GM18868 (cell line): ENCODE measurements around the gene ACTL7A.
"Not testable (repeated sequence)": the region's sequence is repeated elsewhere in the genome, so short reads cannot be mapped to it uniquely, and the experiment has no call there.

ENCODE experiments used
- ATAC-seq: cut with Tn5 transposase; IDR thresholded peaks from one replicate; pipeline ENCODE4 v1.9.1; 2021; ENCODE audit warnings: mild to moderate bottlenecking, moderate library complexity; ENCODE audit not compliant: unreplicated experiment

The ACTL7A gene

GRCh38 chr9:108861997-108862396 is at the start of gene ACTL7A:
TSS of gene ACTL7A (plus strand) at chr9:108862266. CDS start at chr9:108862323, 57 bp downstream.
- no peak for ATAC-seq

GRCh38 chr9:108812396-108813025 is 49.6 kb upstream of the ACTL7A start:
- ATAC-seq = no peak

- no peak for ATAC-seq
Measured at GRCh38 chr9:108813951-108814601, 48.0 kb upstream of the ACTL7A start.

GRCh38 chr9:108815156-108815555 is 46.9 kb upstream of the ACTL7A start:
- ATAC-seq = no peak

- no peak for ATAC-seq
Measured at GRCh38 chr9:108816037-108816436, 46.0 kb upstream of the ACTL7A start.

- ATAC-seq = no peak
Measured at GRCh38 chr9:108823829-108824228, 38.2 kb upstream of the ACTL7A start.

- no peak for ATAC-seq
Measured at GRCh38 chr9:108830272-108830671, 31.8 kb upstream of the ACTL7A start.

- ATAC-seq = no peak
Measured at GRCh38 chr9:108831496-108832178, 30.4 kb upstream of the ACTL7A start.

- ATAC-seq = no peak
Measured at GRCh38 chr9:108832179-108832500, 29.9 kb upstream of the ACTL7A start.

- ATAC-seq = no peak
Measured at GRCh38 chr9:108834959-108835665, 27.0 kb upstream of the ACTL7A start.

GRCh38 chr9:108835831-108836230 is 26.2 kb upstream of the ACTL7A start:
- ATAC-seq = no peak

GRCh38 chr9:108836319-108836718 is 25.7 kb upstream of the ACTL7A start:
- no peak for ATAC-seq

GRCh38 chr9:108836781-108837180 is 25.3 kb upstream of the ACTL7A start:
- no peak for ATAC-seq

GRCh38 chr9:108837530-108837929 is 24.5 kb upstream of the ACTL7A start:
- ATAC-seq = no peak

- ATAC-seq = no peak
Measured at GRCh38 chr9:108838017-108838416, 24.0 kb upstream of the ACTL7A start.

- not testable (repeated sequence) for ATAC-seq
Measured at GRCh38 chr9:108839561-108839960, 22.5 kb upstream of the ACTL7A start.

GRCh38 chr9:108842610-108843295 is 19.3 kb upstream of the ACTL7A start:
- ATAC-seq = peak; percentile 65

- ATAC-seq = no peak
Measured at GRCh38 chr9:108844391-108844790, 17.7 kb upstream of the ACTL7A start.

- no peak for ATAC-seq
Measured at GRCh38 chr9:108844856-108845255, 17.2 kb upstream of the ACTL7A start.

GRCh38 chr9:108845507-108845906 is 16.6 kb upstream of the ACTL7A start:
- no peak for ATAC-seq

- ATAC-seq = no peak
Measured at GRCh38 chr9:108845947-108846346, 16.1 kb upstream of the ACTL7A start.
